HL-60 (cell line): Measurements from ENCODE around the gene TNKS1BP1.
A peak's percentile ranks its signal among the peaks of the same experiment; 100 is the strongest.

Source experiments
- DNase-seq, 2 experiments: peaks; one replicate each; pipeline ENCODE4 v3.0.0-alpha.2; 2010 to 2020; ENCODE audit warnings: low read depth in 1 of 2, low spot score in 1 of 2
- H3K27ac ChIP-seq: fragments of 250-450 bp; sonication (Bioruptor Pico); replicated peaks from 2 replicates; pipeline ENCODE4 v1.5.1; 2020; ENCODE audit warnings: mild to moderate bottlenecking, moderate library complexity
- H3K27me3 ChIP-seq: fragments of 250-450 bp; sonication (Bioruptor Pico); 2 replicates; pipeline ENCODE4 v1.5.1; 2021; ENCODE audit warnings: mild to moderate bottlenecking, moderate library complexity; ENCODE audit not compliant: insufficient read depth, poor library complexity, severe bottlenecking
- H3K4me3 ChIP-seq: replicated peaks from 2 replicates; pipeline ENCODE4 v1.5.1; 2011; ENCODE audit warnings: mild to moderate bottlenecking, control low read depth, low read length; ENCODE audit not compliant: insufficient read depth
- CTCF ChIP-seq: IDR thresholded peaks from one replicate; pipeline ENCODE4 v1.5.1; 2011; ENCODE audit warnings: low read length, control low read depth, inconsistent platforms; ENCODE audit not compliant: insufficient read depth
- GABPA ChIP-seq: IDR thresholded peaks from 2 replicates; pipeline ENCODE4 v1.6.1; 2012; ENCODE audit warnings: low read depth
- POLR2AphosphoS5 ChIP-seq: IDR thresholded peaks from 2 replicates; pipeline ENCODE4 v1.6.1; 2012; ENCODE audit warnings: low read depth
- REST ChIP-seq: IDR thresholded peaks from 2 replicates; pipeline ENCODE4 v1.6.1; 2012; ENCODE audit warnings: low read depth; ENCODE audit not compliant: insufficient replicate concordance
- SPI1 ChIP-seq: IDR thresholded peaks from 2 replicates; pipeline ENCODE4 v1.6.1; 2012; ENCODE audit warnings: low read depth, mild to moderate bottlenecking, borderline replicate concordance

The TNKS1BP1 gene

DNA sequence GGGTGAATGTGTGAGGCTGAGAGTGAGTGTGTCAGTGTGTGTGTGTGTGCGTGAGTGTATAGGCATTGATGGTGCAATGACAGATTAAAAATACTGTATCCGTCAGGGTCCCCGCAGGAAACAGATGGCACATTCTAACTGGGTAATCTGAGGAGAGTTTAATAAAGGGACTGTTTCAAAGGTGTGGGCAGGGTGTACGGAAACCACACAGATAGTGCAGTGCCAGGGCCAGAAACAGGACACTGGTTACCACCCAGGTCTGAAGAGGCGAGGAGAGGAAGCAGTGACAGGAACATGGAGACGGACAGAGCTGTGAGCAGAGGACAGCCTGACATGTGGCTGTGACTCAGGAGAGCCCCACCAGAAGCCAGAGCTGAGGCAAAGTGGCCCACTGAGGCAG, 29.9 kb upstream of the TNKS1BP1 start:
- Histone ChIP-seq H3K27me3 (no peaks in the 10 kb centered on the region), H3K27ac (peak overlapping the region; percentile 60)
- TF ChIP-seq REST (no peak), GABPA (no peak), SPI1 (peak; percentile 40; the same call in 1 of the 2 replicates), POLR2AphosphoS5 (peak; percentile 82), CTCF (no peak)

DNA sequence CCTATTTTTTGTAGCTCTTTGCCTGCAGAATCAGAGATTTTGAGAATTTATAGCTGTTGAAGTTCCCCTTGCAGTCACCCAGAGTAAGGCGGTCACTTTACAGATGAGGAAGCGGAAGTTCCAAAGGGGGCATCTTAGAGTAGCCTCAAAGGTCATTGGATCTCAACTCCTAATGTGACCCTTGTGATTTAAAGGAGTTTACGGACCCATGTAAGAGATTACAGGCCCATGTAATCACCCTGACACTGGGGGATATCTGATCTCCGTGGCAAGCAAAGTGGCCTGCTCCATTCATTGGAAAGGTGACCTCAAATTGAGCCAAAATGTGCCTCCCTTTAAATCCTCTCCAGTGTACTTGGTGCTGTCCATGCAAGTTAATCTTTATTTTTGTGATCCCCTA, 29.1 kb upstream of the TNKS1BP1 start:
- H3K27ac ChIP-seq = peak overlapping the region; percentile 60
- TF ChIP-seq CTCF (no peak), REST (no peak), POLR2AphosphoS5 (no peak), SPI1 (peak; percentile 28; the same call in 1 of the 2 replicates), GABPA (no peak)
- DNase-seq = no peak
- no peak overlapping the region for H3K4me3 ChIP-seq
- H3K27me3 ChIP-seq = no peaks in the 10 kb centered on the region

More for the DNA sequence above, 29.9 kb upstream of the TNKS1BP1 start:
- H3K4me3 ChIP-seq = no peak overlapping the region
- peak; percentile 66 to 71 for DNase-seq

DNA sequence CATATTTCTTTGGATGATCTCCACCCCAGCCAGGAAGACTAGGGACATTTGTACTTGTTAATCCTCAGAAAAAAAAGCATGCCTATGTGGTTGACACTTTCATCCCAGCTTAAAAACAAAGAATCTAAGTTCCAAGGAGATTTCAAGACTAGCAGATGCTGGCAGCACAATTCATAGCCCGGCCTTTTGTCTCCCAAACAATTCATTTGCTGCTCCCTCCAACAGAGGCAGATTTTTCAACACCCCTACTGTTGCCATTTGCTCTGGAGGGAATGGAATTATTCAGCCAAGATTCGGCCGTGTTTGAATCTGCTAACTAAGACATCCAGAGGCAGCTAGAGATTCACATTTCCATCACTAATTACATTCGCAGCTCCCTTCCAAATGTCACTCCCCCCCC, 28.7 kb upstream of the TNKS1BP1 start:
- no peak overlapping the region for H3K27ac ChIP-seq
- DNase-seq = no peak
- TF ChIP-seq POLR2AphosphoS5 = no peak
- no peak for TF ChIP-seq GABPA
- no peak for TF ChIP-seq REST
- no peak overlapping the region for H3K4me3 ChIP-seq
- no peaks in the 10 kb centered on the region for H3K27me3 ChIP-seq
